Vagina (tissue), 2 donors: ENCODE results near the gene ARPC1B.

Source experiments
- POLR2A ChIP-seq, 2 donors: fragments of 450-650 bp; IDR thresholded peaks; one replicate each; pipeline ENCODE4 v1.6.1; 2017; ENCODE audit warnings: antibody characterized with exemption in 2 of 2, mild to moderate bottlenecking in 2 of 2, moderate library complexity in 2 of 2
- POLR2AphosphoS5 ChIP-seq, 2 donors: sonication (generic); formaldehyde crosslinking; IDR thresholded peaks; one replicate each; pipeline ENCODE4 v1.9.0; 2017; ENCODE audit warnings: antibody characterized with exemption in 2 of 2, mild to moderate bottlenecking in 2 of 2, low read depth in 1 of 2; ENCODE audit not compliant: insufficient read depth in 1 of 2
- TF ChIP-seq, protein P1 (sequence below), 3 experiments: fragments of 450-650 bp in 2 of 3; fragments of 200-600 bp in 1 of 3; sonication (generic) in 1 of 3; IDR thresholded peaks; one replicate each; pipeline ENCODE4 v1.5.1; 2017 to 2019; ENCODE audit warnings: antibody characterized with exemption in 3 of 3, mild to moderate bottlenecking in 2 of 3, moderate library complexity in 2 of 3

DNA sequence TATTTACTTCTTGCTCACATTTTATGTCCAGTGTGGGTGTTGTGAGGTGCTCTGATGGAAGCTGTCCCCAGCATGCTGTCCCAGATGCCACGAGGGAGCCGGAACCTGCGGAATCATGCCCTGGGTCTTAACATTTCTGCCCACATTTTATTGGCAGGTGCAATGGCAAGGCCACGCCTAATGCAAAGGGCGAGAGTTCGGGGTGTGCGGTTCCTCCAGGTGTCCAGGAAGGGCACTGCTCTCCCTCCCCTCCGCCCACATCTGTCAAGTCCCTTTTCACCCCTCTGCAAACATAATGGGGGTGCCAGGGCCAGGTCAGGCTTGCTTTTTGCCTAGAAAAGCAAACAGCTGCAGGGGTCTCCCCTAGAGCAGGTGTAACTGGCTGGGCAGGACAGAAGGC, 17.5 kb downstream of the ARPC1B start:
- TF ChIP-seq, protein P1, sequence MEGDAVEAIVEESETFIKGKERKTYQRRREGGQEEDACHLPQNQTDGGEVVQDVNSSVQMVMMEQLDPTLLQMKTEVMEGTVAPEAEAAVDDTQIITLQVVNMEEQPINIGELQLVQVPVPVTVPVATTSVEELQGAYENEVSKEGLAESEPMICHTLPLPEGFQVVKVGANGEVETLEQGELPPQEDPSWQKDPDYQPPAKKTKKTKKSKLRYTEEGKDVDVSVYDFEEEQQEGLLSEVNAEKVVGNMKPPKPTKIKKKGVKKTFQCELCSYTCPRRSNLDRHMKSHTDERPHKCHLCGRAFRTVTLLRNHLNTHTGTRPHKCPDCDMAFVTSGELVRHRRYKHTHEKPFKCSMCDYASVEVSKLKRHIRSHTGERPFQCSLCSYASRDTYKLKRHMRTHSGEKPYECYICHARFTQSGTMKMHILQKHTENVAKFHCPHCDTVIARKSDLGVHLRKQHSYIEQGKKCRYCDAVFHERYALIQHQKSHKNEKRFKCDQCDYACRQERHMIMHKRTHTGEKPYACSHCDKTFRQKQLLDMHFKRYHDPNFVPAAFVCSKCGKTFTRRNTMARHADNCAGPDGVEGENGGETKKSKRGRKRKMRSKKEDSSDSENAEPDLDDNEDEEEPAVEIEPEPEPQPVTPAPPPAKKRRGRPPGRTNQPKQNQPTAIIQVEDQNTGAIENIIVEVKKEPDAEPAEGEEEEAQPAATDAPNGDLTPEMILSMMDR (IDR thresholded peaks at IDR 0.05), result no peak
- TF ChIP-seq POLR2A (IDR thresholded peaks at IDR 0.05) (no peak), POLR2AphosphoS5 (IDR thresholded peaks at IDR 0.05; ENCODE audit: insufficient read depth in 1 of 2, low read depth in 1 of 2) (no peak)
